Measurements from ENCODE around the gene MAB21L2.
A peak's percentile ranks its signal among the peaks of the same experiment; 100 is the strongest.

DNA sequence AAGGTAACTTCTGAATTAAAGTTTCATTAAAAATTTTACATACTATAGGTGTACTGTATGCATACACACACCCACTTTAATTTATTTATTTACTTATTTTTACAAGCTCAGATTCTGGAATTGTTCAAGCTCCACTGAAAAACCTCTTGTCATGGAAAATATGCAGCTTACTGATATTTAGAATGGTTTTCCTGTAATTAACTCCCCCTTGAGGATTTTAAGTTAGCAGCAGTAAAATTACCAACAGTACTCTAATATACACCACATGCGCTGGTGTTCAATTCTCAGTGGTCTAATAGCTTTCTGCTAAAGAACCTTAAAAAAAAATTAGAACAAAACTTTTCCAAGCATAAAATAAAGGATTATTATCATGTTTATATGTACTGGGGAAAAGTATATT lies 12.0 kb downstream of the MAB21L2 start:
- TF ChIP-seq, protein P1, sequence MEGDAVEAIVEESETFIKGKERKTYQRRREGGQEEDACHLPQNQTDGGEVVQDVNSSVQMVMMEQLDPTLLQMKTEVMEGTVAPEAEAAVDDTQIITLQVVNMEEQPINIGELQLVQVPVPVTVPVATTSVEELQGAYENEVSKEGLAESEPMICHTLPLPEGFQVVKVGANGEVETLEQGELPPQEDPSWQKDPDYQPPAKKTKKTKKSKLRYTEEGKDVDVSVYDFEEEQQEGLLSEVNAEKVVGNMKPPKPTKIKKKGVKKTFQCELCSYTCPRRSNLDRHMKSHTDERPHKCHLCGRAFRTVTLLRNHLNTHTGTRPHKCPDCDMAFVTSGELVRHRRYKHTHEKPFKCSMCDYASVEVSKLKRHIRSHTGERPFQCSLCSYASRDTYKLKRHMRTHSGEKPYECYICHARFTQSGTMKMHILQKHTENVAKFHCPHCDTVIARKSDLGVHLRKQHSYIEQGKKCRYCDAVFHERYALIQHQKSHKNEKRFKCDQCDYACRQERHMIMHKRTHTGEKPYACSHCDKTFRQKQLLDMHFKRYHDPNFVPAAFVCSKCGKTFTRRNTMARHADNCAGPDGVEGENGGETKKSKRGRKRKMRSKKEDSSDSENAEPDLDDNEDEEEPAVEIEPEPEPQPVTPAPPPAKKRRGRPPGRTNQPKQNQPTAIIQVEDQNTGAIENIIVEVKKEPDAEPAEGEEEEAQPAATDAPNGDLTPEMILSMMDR (IDR thresholded peaks at IDR 0.05) = peak; percentile 33
- no peak for TF ChIP-seq ZFX (IDR thresholded peaks at IDR 0.05; ENCODE audit: borderline replicate concordance)

Measured in 22Rv1 (cell line).